H9 (cell line): ENCODE data around the gene TGFB3. TPM values are rescaled to one million over a fixed set of nuclear protein-coding genes. Genes with fewer than 3 reads are reported as not detected.

Experiments
- DNase-seq: peaks from one replicate; pipeline ENCODE4 v3.0.0-alpha.2; 2017
- H2AFZ ChIP-seq: one replicate; pipeline ENCODE4 v1.6.1; 2013; ENCODE audit warnings: mild to moderate bottlenecking, low read length, control low read depth, moderate library complexity
- H2AK5ac ChIP-seq: 2 replicates; pipeline ENCODE4 v1.6.1; 2013; ENCODE audit warnings: low read length, control low read depth, mixed read lengths; ENCODE audit not compliant: insufficient read length
- H2BK120ac ChIP-seq: one replicate; pipeline ENCODE4 v1.6.1; 2013; ENCODE audit warnings: low read depth, mild to moderate bottlenecking, low read length, control low read depth, inconsistent platforms; ENCODE audit not compliant: poor library complexity, severe bottlenecking
- H2BK12ac ChIP-seq: 2 replicates; pipeline ENCODE4 v1.6.1; 2013; ENCODE audit warnings: low read length, control low read depth, mixed read lengths, low read depth; ENCODE audit not compliant: insufficient read length
- H2BK15ac ChIP-seq: 2 replicates; pipeline ENCODE4 v1.6.1; 2013; ENCODE audit warnings: low read depth, low read length, control low read depth
- H2BK20ac ChIP-seq: one replicate; pipeline ENCODE4 v1.6.1; 2013; ENCODE audit warnings: low read depth, mild to moderate bottlenecking, low read length, control low read depth, inconsistent platforms; ENCODE audit not compliant: poor library complexity, severe bottlenecking
- H2BK5ac ChIP-seq: 2 replicates; pipeline ENCODE4 v1.6.1; 2013; ENCODE audit warnings: low read length, control low read depth, mixed read lengths; ENCODE audit not compliant: insufficient read length
- H3K14ac ChIP-seq: 2 replicates; pipeline ENCODE4 v1.6.1; 2013; ENCODE audit warnings: low read length, control low read depth; ENCODE audit not compliant: insufficient read depth
- H3K18ac ChIP-seq: 2 replicates; pipeline ENCODE4 v1.6.1; 2013; ENCODE audit warnings: low read depth, mild to moderate bottlenecking, mixed read lengths, low read length, control low read depth; ENCODE audit not compliant: insufficient read length
- H3K23ac ChIP-seq: 2 replicates; pipeline ENCODE4 v1.6.1; 2013; ENCODE audit warnings: low read length, control low read depth, mixed read lengths, low read depth; ENCODE audit not compliant: insufficient read length
- H3K23me2 ChIP-seq: 2 replicates; pipeline ENCODE4 v1.6.1; 2013; ENCODE audit warnings: low read depth, mild to moderate bottlenecking, mixed read lengths, low read length, control low read depth; ENCODE audit not compliant: insufficient read length, poor library complexity, severe bottlenecking
- H3K27ac ChIP-seq: 2 replicates; pipeline ENCODE4 v1.5.1; 2013; ENCODE audit warnings: low read length, control low read depth, mixed read lengths, low read depth; ENCODE audit not compliant: insufficient read length
- H3K27me3 ChIP-seq: 2 replicates; pipeline ENCODE4 v1.6.1; 2013; ENCODE audit warnings: low read length, control low read depth, inconsistent platforms; ENCODE audit not compliant: insufficient read depth
- H3K4ac ChIP-seq: 2 replicates; pipeline ENCODE4 v1.6.1; 2013; ENCODE audit warnings: low read depth, mild to moderate bottlenecking, control low read depth, inconsistent platforms, low read length, moderate library complexity
- H3K4me1 ChIP-seq: 2 replicates; pipeline ENCODE4 v1.6.1; 2013; ENCODE audit warnings: low read length, control low read depth, inconsistent platforms; ENCODE audit not compliant: insufficient read depth
- H3K4me2 ChIP-seq: 2 replicates; pipeline ENCODE4 v1.6.1; 2013; ENCODE audit warnings: low read length, control low read depth, mixed read lengths; ENCODE audit not compliant: insufficient read length, insufficient read depth
- H3K56ac ChIP-seq: 2 replicates; pipeline ENCODE4 v1.6.1; 2013; ENCODE audit warnings: low read depth, mild to moderate bottlenecking, mixed read lengths, low read length, control low read depth; ENCODE audit not compliant: insufficient read length
- H3K79me1 ChIP-seq: 2 replicates; pipeline ENCODE4 v1.6.1; 2013; ENCODE audit warnings: low read depth, mild to moderate bottlenecking, moderate library complexity, low read length, control low read depth, inconsistent platforms; ENCODE audit not compliant: insufficient read depth, poor library complexity, severe bottlenecking
- H3K79me2 ChIP-seq: 2 replicates; pipeline ENCODE4 v1.6.1; 2013; ENCODE audit warnings: low read length, control low read depth, inconsistent platforms; ENCODE audit not compliant: insufficient read depth
- H3K9ac ChIP-seq: 2 replicates; pipeline ENCODE4 v1.6.1; 2013; ENCODE audit warnings: low read length, control low read depth, mixed read lengths; ENCODE audit not compliant: insufficient read length; ENCODE audit errors: extremely low read depth
- H3K9me3 ChIP-seq: one replicate; pipeline ENCODE4 v1.6.1; 2013; ENCODE audit warnings: low read depth, low read length, inconsistent platforms; ENCODE audit not compliant: control insufficient read depth
- H3T11ph ChIP-seq: one replicate; pipeline ENCODE4 v1.6.1; 2013; ENCODE audit warnings: mild to moderate bottlenecking, low read length, control low read depth, inconsistent platforms
- H4K20me1 ChIP-seq: one replicate; pipeline ENCODE4 v1.6.1; 2013; ENCODE audit not compliant: control insufficient read depth, insufficient read length, insufficient read depth
- H4K5ac ChIP-seq: 2 replicates; pipeline ENCODE4 v1.6.1; 2013; ENCODE audit warnings: low read depth, mild to moderate bottlenecking, mixed read lengths, low read length, control low read depth; ENCODE audit not compliant: insufficient read length
- H4K8ac ChIP-seq: replicated peaks from 2 replicates; pipeline ENCODE4 v1.6.1; 2013; ENCODE audit warnings: low read length, control low read depth, mixed read lengths, low read depth; ENCODE audit not compliant: insufficient read length
- H4K91ac ChIP-seq: 2 replicates; pipeline ENCODE4 v1.6.1; 2013; ENCODE audit warnings: low read depth, mild to moderate bottlenecking, moderate library complexity, mixed read lengths, low read length, control low read depth; ENCODE audit not compliant: insufficient read length
- H3K27ac Mint-ChIP-seq, 3 experiments: 2 replicates in 2 of 3; 3 replicates in 1 of 3; pipeline ENCODE4 v1.8.0; 2020 to 2021; ENCODE audit warnings: mixed read lengths in 3 of 3, mild to moderate bottlenecking in 1 of 3, moderate library complexity in 1 of 3
- H3K27me3 Mint-ChIP-seq: 2 replicates; pipeline ENCODE4 v1.8.0; 2021; ENCODE audit warnings: low read depth, mild to moderate bottlenecking, moderate library complexity, mixed read lengths
- H3K36me3 Mint-ChIP-seq, 3 experiments: 2 replicates in 2 of 3; 3 replicates in 1 of 3; pipeline ENCODE4 v1.8.0; 2020 to 2021; ENCODE audit warnings: low read depth in 3 of 3, mixed read lengths in 3 of 3; ENCODE audit not compliant: insufficient read depth in 1 of 3
- H3K4me1 Mint-ChIP-seq, 2 experiments: 2 replicates each; pipeline ENCODE4 v1.8.0; 2020; ENCODE audit warnings: mixed read lengths in 2 of 2
- H3K4me3 Mint-ChIP-seq, 2 experiments: 2 replicates in 1 of 2; 3 replicates in 1 of 2; pipeline ENCODE4 v1.8.0; 2020 to 2021; ENCODE audit warnings: mild to moderate bottlenecking in 2 of 2, mixed read lengths in 2 of 2, moderate library complexity in 1 of 2
- H3K9me3 Mint-ChIP-seq, 2 experiments: 2 replicates in 1 of 2; 3 replicates in 1 of 2; pipeline ENCODE4 v1.8.0; 2020; ENCODE audit warnings: mild to moderate bottlenecking in 2 of 2, mixed read lengths in 2 of 2, moderate library complexity in 1 of 2
- WGBS: extraction: QIAGEN DNeasy Blood & Tissue Kit; methylation state at CpG from one replicate; pipeline ENCODE4 v1.1.7; 2013; ENCODE audit warnings: missing lambda C conversion rate, low lambda C conversion rate, mixed read lengths; ENCODE audit not compliant: insufficient read length; ENCODE audit errors: extremely low coverage; 5-methylcytosine and 5-hydroxymethylcytosine counted together
- total RNA-seq: library from RNA; stranded (reverse); gene quantifications from 2 replicates; pipeline ENCODE4 v1.2.1, GENCODE V29; 2021
- TF ChIP-seq, protein P1 (sequence below): fragments of 200-600 bp; sonication (generic); conservative IDR thresholded peaks from 3 replicates; pipeline ENCODE4 v1.8.0; 2021; ENCODE audit warnings: antibody characterized with exemption, mild to moderate bottlenecking

Gene TGFB3
- total RNA-seq, 1 experiment from 2014 or later, result 0.37 TPM

DNA sequence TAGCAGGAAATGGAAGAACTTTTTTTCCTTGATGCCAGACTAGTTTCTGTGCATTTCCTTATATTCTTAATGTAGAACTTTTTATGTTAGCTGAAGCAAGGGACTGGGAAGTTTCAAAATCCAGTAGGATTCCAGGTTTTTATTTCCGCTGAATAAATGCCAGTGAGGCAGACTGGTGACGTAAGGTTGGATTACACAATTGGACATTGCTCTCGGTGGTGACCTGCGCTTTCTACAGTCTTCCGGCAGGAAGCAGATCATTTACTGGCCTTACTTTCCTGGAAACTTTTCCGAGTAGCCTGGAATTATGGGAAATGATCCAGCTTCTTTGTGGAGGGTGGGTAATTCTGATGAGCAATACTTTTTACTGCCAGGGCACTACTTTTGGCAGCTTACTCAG, 7.3 kb upstream of the TGFB3 start:
- H2AFZ ChIP-seq, result no peak overlapping the region
- H3K14ac ChIP-seq, result no peak overlapping the region
- no peak overlapping the region for H2BK20ac ChIP-seq
- H4K20me1 ChIP-seq, result no peaks in the 10 kb centered on the region
- no peak overlapping the region for H3T11ph ChIP-seq
- no peak overlapping the region for H3K23ac ChIP-seq
- no peak overlapping the region for H2AK5ac ChIP-seq
- no peak overlapping the region for H2BK5ac ChIP-seq
- Mint-ChIP-seq H3K4me3 (no peak overlapping the region), H3K4me1 (peaks cover 8 to 9% of the 10 kb centered on the region in 2 experiments), H3K27ac (no peak overlapping the region), H3K27me3 (peaks cover 14% of the 10 kb centered on the region), H3K36me3 (peaks cover 0 to 17% (median 14%) of the 10 kb centered on the region in 3 experiments; a peak in 4 of 7 replicates), H3K9me3 (no peaks in the 10 kb centered on the region; a peak in 1 of 5 replicates)
- no peak for DNase-seq
- no peak overlapping the region for H2BK120ac ChIP-seq
- no peak overlapping the region for H3K27ac ChIP-seq
- H3K79me1 ChIP-seq, result no peaks in the 10 kb centered on the region
- no peak overlapping the region for H3K4me2 ChIP-seq
- H4K91ac ChIP-seq, result no peak overlapping the region
- no peaks in the 10 kb centered on the region for H3K4me1 ChIP-seq
- no peaks in the 10 kb centered on the region for H3K9me3 ChIP-seq
- H2BK15ac ChIP-seq, result no peak overlapping the region
- H3K4ac ChIP-seq, result no peak overlapping the region
- H3K18ac ChIP-seq, result no peak overlapping the region
- no peaks in the 10 kb centered on the region for H3K23me2 ChIP-seq
- H3K56ac ChIP-seq, result no peak overlapping the region
- no peak overlapping the region for H3K9ac ChIP-seq
- TF ChIP-seq, protein P1, sequence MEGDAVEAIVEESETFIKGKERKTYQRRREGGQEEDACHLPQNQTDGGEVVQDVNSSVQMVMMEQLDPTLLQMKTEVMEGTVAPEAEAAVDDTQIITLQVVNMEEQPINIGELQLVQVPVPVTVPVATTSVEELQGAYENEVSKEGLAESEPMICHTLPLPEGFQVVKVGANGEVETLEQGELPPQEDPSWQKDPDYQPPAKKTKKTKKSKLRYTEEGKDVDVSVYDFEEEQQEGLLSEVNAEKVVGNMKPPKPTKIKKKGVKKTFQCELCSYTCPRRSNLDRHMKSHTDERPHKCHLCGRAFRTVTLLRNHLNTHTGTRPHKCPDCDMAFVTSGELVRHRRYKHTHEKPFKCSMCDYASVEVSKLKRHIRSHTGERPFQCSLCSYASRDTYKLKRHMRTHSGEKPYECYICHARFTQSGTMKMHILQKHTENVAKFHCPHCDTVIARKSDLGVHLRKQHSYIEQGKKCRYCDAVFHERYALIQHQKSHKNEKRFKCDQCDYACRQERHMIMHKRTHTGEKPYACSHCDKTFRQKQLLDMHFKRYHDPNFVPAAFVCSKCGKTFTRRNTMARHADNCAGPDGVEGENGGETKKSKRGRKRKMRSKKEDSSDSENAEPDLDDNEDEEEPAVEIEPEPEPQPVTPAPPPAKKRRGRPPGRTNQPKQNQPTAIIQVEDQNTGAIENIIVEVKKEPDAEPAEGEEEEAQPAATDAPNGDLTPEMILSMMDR, result no peak
- WGBS, result no CpG with 5 or more reads among the region's 6 CpGs
- H4K5ac ChIP-seq, result no peak overlapping the region
- H4K8ac ChIP-seq, result no peak overlapping the region
- H3K79me2 ChIP-seq, result no peaks in the 10 kb centered on the region
- H3K27me3 ChIP-seq, result no peaks in the 10 kb centered on the region
- H2BK12ac ChIP-seq, result no peak overlapping the region
